ENCODE data around the gene DTNA.
A peak's percentile ranks its signal among the peaks of the same experiment; 100 is the strongest.

Gene DTNA

DNA sequence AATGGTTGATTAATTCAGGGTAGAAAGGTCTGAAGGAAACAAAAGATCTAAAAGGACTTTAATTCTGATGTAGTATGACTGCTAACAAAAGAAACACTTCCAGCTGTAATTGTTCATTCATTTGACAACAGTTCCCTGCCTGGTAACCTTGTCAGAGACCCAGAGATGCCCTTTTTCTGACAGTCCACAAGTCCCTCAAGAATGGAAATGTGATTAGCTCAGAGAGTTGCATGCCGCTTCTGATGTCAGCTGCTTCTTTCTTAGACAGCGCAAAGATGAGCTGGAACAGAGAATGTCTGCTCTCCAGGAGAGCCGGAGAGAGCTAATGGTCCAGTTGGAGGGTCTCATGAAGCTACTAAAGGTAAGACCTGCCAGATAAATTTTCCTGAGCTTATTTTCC is 153.6 kb downstream of the DTNA start:
- DNase-seq, result no peak

DNA sequence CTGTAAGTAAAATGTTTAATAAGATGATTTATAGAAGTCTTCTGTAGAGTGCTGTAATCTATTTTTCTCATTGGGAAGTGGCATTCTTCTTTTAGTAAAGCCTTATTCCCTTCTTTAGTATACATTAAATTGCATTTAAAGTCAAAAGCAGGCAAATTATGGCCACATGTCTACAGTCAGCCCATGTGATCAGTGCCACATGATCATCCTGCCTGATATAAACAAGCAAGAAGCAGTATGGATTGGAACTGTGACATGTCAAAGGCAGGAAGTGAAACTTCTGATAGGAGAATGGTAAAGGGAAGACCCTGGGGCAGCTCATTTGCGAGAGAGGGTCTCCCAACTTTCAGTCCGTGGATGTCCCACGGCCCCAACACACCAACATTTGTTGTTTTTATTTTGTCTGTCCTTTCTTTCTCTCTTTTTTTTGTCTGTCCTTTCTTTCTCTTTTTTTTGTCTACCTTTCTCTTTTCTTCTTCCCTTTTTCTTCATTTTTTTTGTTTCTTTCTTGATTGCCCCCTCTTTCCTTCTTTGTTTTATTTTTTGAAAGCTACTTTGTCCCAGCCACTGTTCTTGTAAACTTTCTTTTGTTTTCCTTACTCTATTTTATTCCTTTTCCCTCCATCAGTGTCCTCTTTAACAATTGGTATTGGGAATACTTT is 154.9 kb downstream of the DTNA start:
- peak in 2 of 3 donors; percentile 21 to 37 for DNase-seq

DNA sequence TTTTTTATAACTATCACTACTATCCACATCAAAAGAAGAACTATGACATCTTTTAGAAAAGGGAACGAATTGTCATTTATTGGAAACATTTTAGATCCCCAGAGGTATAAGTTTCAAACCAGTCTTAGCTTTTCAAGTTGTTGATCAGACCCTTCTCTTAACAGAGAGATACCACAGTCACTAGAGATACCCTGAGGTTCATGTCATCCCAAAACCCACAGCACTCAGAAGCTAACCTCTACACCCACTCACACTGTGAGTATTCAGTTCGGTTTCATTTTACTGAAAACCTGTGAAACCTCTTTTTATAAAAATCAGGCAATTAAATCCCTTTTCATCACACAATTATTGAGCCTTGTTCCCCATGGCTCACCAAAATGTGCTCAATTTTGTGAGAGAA is 156.2 kb downstream of the DTNA start:
- DNase-seq, result no peak

DNA sequence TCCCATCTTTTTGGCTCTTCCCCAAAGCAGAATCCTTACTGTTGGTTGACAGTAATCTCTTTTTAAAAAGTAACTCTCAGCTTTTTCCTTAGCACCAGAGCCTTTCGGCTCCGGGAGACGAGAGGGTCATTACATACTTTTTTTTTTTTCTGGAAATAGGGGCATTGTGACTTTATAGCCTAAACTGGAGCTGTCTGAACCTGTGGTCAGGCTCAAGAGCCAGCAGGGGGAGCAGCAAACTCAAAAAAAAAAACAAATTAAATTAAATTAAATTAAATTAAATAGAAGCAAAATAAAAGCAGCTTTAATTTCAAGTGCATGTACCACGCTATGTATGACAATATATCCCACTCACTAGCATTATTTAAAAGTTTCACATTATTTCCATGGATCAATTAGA is 156.6 kb downstream of the DTNA start:
- no peak for DNase-seq

DNA sequence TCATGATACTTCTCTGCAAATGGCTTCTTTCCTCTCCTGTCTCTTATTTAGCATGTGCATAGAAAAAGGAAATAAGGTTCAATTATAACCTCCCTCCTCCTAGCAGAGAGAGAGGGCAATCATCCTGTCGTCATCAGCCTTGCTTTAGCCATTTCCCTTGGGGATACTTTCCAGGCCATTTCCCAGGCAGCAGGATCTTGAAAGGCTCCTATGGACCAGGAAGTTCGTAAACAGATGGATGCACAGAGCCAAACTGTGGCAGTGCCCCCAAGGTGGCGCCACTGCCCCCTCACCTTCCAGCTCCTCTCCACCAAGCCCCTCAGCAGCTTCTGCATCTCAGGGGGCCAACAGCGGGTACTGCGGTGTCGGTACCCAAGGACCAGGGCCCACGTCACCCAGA is 157.4 kb downstream of the DTNA start:
- DNase-seq, result peak in 1 of 3 donors; percentile 18

DNA sequence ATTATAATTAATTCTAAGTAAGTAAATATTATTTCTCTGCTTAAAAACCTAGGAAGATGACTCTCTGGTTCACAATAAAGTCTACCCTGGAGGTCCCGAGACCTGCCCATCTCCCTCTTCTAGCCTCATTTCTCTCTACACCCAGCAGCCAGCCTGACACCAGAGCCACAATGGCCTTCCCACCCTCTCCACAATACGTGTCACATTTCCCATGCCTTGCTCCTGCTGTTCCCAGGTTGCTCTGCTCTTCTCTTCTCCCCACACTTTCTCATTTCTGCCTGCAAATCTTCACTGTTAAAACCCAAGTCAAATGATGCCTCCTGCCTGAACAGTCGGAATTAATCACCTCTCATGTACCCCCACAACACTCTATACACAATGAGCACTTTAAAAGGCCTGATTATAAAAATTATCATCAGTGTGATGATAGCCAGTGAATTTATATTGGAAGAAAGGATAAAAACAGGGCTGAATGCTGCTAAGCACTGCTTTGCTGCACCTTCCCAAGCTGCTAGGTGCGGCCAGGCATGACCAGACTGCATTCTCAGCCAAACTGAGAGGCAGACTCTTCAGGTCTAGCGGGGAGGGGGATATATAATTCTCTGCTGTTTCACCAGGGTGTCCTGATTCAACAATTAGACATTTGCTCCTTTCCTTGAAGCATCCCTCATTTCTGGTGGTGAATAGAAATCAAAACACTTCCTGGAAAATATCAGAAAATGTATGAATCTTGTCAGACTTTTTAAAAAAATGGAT is 160.6 kb downstream of the DTNA start:
- no peak for DNase-seq

DNA sequence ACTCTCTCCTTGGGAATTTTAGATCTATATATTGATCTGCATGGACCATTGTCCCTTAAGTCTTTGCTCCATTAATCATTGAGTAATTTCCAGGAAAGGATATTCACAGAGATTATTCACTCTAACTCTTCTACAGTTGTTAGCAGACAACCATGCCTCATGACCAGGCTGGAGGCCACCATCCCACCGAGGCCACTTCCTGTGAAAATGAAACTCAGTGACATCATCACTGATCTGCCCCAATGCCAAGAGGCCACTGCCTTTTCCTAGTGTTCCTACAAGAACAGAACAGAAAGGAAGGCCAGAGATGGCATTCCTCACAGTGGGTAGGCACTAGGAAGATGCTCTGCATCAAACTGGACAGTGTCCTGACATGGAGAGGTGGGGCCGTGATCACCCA is 161.3 kb downstream of the DTNA start:
- DNase-seq, result peak; percentile 34 to 64 (median 37)

DNA sequence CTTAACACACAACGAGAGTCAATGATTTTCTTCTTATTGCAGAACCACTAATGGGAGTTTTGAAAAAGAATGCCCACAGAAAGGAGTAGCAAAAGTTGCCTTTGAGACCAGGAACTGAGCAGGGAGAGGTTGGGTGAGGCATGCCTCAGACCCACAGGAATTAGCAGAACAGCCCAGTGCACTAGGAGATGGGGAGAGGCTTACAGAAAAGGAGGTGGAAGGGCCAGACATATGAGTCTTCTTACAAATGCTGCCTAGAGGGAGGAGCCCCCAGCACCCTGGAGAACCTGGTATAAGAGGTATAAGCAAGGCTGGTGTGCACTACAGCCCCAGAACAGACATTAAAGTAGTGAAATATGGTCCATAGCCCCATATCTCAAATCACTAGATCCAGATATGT is 162.0 kb downstream of the DTNA start:
- no peak for DNase-seq

DNA sequence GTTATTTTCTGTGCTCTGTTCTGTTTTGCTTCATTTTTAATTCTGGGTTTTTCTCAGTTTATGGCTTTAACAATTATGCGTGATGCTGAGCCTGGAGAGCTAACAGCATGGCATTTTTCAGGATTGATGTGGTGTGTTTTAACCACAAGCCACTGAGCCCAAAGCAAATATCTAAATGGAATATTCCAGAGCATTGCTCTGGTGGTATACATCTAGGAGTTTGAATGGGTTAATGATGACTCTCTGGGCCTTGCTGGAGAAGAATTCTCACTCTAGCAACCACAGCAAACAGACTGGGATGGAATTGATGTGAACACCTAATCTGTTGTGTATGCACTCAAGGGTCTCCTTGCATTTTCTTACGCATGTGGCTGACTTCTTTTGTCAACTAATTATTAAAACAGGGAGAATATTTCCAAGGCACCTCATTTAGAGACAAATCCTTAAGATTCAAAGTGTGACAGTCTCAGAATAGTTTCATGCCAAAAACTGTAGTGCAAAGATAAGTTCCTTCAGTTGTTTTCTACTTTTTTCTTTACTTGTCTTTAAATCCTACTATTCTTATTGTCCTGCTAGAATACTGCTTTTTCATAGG is 164.0 kb downstream of the DTNA start:
- no peak for DNase-seq

DNA sequence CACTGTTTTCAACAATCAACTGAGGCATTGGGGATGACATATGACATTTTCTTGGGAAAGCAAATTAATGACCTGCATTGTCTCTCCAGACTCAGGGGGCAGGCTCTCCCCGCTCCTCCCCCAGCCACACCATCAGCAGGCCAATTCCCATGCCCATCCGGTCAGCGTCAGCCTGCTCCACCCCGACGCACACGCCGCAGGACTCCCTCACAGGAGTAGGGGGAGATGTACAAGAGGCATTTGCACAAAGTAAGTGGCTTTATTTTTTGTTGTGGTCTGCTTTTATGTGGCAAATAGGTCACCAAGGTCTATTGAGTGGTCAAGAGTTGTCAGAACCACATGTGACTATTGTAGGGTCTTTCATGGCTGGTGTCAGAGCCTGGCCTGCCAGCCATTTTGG is 165.1 kb downstream of the DTNA start:
- DNase-seq, result no peak

DNA sequence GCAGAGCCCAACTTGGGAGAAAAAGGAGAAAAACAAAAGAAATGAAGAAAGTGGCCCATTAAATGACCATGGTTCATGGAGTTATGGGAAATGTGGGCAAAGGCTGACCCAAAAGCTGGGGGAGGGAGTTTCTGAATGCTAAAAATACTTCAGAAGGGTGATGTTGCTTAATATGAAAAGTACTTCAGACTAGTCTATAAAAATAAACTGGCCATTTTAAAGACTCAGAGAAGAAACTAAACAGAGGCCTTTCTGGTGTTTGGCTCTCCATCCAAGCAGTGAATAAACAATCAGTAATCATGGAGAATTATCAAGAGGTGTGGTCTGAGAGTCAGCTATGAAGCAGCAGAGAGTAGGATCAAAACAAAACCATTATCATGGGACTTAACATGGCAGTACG is 170.3 kb downstream of the DTNA start:
- no peak for DNase-seq

DNA sequence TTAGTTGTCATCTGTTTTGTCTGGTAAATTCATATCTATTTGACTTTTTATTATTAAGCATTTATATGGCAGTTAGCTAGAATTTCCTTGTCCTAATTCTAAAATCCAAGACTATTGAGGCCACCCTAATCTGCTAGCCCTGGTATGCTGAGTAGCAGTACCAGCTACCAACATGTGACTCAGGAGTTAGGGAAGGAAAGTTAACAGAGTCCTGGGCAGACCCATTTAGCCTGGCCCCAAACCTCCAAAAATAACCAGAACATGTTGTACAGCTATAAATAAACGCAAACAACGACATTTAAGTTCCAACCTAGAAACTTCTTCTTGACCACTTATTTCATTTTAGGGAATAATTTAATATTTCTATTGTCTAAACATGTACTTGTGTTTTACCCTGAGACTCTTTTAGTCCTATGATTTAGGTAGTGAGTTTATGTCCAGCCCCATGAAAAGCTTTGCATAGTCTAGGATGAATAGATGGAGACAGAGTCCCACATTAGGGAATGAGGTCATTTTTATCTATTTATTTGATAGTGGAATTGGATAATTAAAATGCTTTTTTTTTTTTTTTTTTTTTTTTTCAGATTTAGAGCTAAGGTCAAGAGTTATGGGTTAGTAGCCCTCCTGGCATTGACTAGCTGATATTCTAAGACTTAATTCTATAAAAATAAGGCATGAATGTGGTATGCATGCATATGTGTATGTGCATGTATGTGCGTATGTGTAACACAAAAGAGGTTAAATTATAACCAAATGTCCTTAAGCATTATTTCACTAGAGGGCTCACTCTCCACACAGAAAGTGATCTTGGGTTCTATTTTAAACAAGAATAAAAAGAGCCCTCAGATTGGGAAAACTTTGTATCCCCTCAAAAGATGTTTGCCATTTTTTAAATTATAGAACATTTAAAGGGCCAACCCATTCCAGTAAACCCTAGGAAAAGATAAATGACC is 171.1 kb downstream of the DTNA start:
- no peak for DNase-seq

DNA sequence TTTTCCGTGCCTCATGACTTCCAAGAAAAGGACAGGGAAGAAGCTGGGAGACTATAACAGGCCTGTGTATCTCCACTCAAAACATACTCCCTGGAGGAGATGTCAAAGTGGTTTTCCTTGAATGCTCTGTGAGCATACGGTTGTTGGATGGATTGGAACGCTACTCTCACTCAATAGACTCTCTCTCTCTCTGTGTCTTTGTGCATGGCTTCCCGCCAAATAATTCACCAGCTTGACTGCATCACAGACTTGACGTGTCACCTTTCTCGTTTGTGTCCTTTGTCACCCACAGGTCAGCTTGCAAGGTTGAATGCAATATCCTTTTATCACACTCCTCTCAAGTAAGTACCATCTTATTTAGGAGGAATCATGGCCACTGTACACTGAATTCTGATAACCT is 174.3 kb downstream of the DTNA start:
- DNase-seq, result no peak

DNA sequence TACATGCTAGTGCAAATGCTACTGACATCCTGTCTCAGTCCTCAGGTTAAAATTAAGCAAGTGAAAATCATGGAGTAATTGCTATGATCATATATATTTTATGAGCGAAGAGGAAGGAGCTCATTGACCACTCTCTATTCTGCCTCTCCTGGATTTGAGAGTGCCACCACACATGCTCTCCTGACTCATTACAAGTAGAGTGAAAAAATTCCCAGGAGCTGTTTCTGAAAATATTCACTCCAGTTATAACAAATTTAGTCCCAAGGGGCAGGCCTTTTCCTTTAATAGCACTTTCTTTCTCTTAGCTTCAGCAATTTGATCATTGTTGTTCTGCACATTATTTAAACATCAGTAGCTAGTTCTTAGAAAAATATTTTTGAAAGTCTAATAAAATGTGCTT is 176.1 kb downstream of the DTNA start:
- no peak for DNase-seq

DNA sequence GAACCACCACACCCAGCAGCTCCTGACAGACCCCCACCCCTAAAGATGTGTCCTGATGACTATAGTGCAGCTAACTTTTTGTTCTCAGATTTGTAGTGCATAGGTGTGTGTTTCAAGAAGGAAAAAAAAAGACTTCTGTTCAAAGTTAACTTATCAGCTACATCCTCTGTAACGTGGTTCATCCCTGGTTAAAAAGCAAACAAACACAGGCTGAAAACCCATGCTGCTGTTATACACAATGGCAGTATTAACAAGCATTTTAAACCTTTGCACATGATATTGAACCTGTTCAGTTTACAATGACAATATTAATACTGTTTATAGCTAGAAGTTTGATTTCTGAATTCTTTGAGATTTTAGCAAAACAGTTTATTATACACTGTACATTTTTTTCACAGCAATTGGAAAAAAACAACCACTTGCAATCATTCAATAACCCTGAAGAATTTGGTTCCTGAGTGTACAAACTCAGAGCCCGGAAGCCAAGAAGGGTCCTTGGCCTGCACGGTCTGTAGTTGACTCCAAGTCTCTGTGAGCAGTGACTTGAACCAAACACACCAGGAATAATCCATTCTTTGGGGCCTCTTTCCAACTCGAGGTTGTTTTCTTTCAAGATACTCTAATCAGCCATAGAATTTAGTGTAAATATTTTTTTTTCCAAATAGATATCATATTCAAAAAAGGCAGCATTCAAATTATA is 177.9 kb downstream of the DTNA start:
- no peak for DNase-seq

DNA sequence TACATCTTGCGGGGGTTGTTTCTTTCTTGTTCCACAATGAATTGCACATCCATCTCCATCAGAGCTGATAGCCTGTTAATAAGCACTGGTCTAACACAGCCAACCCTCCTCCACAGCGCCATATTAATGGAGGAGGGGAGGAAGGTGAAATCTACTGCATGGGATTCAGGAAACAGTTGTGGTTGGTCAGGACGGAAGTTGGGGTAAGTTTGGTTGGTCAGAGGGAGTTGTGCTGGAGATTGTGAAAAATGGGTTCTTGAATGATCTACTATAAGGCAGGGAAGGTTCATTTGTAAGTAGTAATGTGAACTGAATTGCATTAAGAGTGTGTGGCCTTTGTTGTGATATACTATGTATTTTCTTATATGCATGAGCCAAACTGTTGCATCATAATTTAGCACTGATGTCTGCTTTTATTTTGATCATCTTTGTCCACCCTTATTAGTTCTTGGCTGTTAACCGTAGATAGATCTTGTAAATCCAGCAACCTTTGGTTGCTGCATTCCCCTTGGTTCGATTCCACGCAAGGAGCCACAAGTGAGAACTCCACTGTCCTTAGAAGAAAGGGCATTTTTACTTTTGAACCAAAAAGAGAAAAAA is 180.5 kb downstream of the DTNA start:
- no peak for DNase-seq

DNA sequence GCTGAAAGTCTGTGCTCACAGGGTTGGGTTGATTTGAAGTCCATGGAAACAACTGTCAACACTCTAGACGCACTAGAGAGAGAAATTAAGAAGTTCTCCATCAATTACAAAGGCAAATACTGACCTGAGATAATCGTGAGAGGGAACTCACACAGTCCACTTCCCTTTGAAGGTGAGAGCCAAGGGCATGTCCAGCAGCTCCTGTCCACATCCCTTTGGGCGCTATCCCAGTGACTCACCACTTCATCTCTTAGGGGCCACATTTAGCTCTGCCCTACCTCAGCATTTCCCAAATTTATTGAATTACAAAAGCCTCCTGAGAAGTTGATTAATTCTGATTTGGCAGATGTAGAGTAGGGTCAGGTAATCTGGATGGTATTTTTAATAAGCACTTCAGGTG is 182.3 kb downstream of the DTNA start:
- no peak for DNase-seq

DNA sequence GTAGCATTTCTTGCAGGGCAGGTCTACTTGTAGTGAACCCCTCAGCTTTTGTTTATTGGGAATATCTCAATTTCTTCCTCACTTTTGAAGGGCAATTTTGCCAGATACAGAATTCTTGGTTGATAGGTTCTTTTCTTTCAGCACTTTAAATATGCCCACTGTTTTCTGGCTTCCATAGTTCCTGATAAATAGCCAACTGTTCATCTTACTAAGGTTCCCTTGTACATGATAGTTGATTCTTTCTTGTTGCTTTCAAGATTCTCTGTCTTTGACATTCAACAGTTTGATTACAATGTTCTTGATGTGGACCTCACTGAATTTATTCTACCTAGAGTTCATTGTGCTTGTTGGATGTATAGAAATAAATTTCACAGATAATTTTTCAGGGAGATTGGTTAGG is 183.1 kb downstream of the DTNA start:
- no peak for DNase-seq

DNA sequence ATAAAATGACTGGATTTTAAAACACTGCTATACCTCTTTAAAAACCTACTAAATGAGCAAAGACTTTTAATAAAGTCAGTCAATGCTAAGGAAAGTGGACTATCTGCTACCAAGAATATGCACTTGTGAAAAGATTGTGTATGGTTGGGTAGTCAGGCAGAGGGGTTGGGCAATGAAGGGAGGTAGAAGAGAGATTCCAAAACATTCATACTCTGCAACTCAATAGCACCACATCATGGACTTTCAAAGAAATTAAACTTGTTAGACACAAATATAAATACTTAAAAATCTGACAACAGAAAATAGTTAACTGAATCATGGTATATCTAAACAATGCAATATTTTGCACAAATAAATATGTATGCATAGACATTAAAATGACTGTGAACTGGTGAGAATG is 191.2 kb downstream of the DTNA start:
- no peak for DNase-seq

DNA sequence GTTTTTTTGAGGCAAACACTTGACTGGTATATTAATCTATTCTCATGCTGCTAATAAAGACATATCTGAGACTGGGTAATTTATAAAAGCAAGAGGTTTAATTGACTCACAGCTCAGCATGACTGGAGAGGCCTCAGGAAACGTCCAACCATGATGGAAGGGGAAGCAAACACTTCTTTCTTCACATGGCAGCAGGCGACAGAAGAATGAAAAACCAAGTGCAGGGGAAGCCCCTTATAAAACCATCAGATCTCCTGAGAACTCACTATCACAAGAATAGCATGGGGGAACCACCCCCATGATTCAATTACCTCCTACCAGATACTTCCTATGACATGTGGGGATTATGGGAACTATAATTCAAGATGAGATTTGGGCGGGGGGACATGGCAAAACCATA is 194.9 kb downstream of the DTNA start:
- peak; percentile 9 to 43 (median 14) for DNase-seq

DNA sequence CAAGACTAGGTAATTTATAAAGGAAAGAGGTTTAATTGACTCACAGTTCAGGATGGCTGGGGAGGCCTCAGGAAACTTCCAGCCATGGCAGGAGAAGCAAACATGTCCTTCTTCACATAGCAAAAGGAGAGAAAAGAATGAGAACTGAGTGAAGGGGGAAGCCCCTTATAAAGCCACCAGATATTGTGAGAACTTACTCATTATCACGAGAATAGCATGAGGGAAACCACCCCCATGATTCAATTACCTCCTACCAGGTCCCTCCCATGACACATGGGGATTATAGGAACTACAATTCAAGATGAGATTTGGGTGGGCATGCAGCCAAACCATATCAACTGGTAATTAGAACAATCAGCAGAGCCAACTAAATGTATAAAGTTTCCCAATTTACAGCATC is 196.9 kb downstream of the DTNA start:
- peak in 2 of 3 donors; percentile 14 to 41 for DNase-seq
